NCI-H1930 (cell line): Measurements from ENCODE around the gene RRBP1.

Experiments
- DNase-seq, 2 experiments: peaks; one replicate each; lab custom pipeline; 2025; lab: John Stamatoyannopoulos, UW

RRBP1 gene

DNA sequence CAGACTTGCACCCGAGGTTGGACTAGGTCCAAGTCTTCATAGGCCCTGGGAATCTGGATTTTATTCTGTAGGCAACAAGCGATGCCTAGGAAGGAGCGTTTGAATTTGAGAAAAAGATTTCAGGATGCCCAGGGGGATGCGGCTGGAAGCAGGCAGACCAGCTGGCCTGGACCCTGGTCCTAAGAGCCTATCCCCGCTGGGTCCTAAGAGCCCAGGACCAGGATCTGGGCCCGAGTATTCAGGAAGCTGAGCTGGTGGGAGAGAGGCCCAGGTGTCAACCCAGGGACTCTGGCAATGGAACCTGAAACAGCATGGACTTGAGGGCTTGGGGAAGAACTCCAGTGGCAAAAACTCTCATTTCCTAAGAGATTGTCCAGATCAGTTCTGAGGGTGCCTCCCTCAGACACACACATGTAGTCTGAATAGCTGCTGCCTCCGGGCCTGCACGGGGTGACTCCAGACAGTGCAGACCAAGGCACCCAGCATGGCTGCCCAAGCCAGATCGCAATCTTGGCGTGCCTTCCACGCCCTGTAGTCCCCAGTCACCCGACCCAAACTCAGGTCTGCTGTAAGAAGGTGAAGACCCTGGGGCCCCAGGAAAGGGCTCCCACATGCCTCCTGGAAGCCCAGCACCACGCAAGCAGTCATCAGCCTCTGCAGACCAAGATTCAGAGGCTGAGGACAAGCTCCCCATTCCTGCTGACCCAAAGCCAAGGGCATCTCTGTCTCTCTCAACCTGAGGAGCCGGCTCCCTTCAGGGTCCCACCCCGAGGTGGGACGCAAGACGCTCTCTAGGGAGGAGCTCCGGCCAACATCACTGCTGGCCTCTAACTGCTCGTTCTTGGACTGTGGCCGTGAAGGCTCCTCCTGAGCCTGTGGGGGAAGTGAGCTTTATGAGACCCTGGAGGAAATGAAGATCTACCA, 34.4 kb downstream of the RRBP1 start:
- DNase-seq, result no peak

- DNase-seq, result no peak
Observed at GRCh38 chr20:17646961-17647301, 35.1 kb downstream of the RRBP1 start.

GRCh38 chr20:17646209-17646960, 35.7 kb downstream of the RRBP1 start:
- no peak for DNase-seq

DNA sequence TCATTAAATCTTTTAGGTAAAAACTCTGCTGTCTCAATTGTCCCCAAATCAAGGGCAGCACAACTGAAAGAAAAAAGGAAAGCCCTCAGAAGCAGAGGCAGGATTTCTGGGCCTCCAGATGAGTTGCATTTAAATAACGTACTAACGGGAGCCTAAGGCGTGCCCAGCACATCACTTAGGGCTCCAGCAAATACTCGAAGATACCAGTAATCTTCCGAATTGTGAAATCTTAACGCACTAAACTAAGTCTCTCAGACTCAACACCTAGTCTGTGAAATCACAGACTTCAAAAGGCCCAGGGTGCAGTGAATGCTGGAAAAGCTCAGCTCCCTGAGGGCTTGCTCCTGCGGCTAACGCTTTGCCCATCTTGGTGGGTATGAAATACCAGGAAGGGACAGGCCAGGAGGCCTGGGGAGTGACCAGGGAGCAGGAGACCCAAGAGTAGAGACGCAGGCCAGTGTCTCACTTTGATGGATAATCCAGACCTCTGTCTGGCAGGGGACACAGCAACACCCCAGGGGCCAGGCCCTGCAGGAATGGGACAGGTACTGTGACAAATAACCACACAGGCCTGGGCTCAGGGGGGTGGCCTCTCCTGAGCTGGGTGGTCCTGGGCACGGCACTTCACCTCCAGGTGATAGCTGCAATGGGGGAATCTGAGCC, 36.4 kb downstream of the RRBP1 start:
- no peak for DNase-seq

DNA sequence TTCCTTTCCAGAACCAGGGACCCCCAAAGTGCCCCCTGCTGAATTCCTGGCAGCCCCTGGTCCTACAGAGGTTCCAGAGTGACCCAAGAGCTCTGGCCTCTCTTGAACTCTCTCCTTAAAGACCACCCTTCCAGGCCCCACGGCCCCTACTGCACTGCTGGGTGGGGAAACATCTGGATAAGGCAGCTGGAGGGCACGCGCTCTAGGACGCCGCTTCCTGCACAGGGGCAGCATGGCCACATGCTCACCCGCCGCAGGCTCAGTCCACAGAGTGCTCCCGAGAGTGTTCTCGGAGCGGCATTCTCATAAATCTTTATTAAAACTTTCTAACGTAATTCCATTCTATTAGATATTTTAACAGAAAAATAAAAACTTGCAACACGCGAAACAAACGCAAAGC, 37.0 kb downstream of the RRBP1 start:
- DNase-seq, result no peak

DNA sequence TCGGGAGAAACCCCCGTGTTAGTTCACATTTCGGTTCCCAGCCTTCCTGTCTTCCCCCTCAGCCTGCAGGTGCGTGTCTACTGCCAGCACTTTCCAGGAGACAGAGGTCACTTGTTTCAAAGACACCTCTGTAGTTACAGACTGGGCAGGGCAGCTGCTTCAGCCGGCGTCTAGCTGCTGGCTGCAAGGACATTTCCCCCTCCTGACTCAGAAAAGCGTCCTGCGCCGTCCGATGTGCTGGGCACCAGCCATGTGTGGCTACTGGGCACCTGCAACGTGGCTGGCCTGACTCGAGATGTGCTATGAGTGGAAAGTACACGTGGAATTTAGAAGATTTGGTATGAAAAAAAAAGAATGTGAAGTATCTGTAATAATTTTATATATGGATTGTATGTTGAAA, 37.6 kb downstream of the RRBP1 start:
- DNase-seq, result no peak

- no peak for DNase-seq
Observed at GRCh38 chr20:17643531-17644188, 38.4 kb downstream of the RRBP1 start.

DNA sequence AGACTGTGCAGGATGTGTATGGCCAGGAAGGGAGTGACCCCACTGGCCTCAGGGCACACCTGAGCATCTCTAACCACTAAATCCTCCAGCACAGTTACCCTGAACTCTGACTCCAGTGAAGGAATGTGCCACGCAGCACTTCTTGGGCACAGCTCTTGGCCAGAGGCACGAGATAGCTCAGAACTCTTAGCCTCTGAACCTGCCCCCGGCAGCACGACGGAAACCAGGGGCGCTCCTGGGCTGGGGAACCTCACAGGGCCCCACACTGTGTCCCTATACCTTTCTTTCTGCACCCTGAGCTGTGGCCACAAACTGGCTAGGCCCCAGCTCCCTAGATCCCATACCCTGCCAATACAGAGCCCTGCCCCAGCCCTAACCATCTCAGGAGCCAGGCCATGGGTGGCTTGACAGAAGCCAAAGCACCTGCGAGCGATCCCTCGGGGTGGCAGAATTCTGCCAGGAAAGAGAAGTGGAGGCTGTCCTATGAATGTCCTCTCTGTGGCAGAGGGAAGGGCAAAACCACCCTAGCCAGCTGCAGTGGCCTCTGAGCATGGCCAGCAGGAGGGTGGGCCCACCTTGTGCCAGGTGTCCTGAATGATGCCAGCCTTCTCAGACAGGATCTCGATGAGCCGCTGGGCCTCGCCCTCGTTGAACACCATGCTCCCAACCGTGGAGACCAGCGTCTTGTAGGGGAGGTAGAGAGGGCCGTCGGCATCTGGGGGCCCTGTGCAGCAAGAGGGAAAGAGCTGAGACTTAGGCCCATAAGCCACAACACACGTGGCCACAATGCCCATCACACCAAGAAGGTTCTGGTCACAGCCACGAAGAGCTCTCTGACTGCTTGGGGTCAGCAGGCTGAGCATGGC, 39.4 kb downstream of the RRBP1 start:
- no peak for DNase-seq

DNA sequence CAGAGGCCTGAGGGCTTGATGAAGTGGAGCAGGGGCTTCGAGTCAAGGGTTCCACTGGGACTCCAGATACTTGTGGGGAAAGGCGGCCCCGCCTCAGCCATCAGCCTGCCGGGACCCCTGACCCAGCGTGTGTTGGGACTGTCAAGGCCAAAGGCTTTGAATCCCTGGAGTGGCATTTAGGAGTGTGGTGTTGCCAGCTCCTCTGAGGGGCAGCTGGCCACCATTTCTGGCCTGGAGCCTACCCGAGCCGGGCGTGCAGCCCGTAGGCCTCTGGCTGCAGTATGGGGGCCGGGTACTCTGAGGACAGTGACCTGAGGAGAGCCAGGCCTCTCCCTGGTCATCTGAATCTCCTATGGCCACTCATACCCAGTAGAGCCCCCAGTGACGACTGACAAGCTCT, 40.0 kb downstream of the RRBP1 start:
- no peak for DNase-seq

- DNase-seq, result no peak
Observed at GRCh38 chr20:17641520-17641964, 40.5 kb downstream of the RRBP1 start.

- DNase-seq, result no peak
Observed at GRCh38 chr20:17640875-17641378, 41.1 kb downstream of the RRBP1 start.

- DNase-seq, result no peak
Observed at GRCh38 chr20:17640146-17640874, 41.7 kb downstream of the RRBP1 start.

DNA sequence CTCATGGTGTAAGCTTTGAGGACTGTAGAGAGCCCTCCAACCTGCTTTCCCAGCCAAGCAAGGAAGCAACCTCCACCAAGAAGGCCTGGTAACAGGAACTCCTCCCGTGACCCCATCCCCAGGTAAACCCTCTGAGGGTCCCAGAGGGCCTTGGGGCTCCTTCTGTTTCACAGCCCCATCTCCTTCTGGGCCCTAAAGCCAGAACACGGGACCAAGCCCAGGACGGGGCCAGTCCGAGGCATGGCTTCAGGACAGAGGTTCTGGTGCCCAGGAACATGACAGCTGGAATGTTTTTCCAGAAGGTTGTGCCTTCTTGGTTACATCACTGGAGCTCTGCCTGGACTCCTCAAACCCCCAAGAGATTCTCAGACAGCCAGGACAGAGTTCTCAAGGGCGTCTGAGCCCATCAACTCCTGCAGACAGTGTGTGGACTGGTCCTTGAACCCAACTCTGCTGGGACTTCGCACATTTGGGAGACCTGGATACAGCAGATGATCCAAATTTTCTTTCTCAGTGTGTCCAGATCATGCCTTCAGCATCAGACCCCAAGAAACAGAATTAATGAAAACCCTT, 43.1 kb downstream of the RRBP1 start:
- DNase-seq, result no peak

DNA sequence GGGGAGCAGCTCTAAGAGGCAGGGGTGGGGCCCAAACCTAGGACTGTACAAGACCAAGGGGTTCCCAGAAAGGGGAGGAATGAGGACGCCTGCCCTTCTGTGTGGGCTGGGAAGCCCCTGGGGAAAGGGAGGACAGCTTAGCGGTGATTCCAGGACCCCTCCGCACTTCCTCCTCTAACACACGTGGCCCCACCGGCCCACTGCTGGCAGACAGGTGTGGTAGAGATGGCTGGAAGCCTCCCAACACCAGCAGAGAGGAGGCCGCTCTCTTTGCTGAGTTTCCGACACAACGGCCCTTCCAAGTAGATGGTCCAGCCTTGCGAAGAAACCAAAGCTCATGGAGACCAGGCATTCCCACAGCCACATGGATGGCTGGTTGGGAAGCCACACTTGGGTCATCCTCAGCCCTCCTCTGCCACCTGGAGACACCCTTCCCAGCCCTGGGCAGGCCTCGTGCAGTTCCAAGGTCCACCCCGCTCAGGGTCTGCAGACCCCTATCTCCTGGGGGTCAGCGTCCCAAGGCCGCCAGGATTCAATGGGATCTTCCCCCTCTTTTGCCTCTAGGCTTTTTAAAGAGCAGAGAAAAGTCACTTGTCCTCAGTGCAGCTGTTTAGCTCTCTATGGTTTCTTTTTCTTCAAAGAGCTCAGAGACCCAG, 43.9 kb downstream of the RRBP1 start:
- no peak for DNase-seq

DNA sequence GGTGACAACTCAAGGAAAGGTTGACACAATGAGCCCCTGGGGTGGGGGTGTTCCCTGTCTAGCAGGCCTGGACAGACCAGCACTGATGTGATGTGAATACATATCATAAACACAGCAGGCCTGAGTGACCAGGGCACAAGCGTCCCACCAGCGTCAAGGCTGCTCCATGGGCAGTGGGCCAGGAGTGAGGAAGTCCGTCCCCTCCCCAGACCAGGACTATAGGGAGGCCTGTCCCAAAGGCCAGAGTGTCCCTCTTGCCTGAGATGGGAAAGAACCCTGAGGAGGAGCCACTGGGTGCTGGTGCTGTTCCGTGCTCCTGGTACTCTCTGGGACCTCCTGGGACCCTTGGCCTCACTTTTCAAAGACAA, 44.6 kb downstream of the RRBP1 start:
- no peak for DNase-seq

- no peak for DNase-seq
Observed at GRCh38 chr20:17636523-17637412, 45.3 kb downstream of the RRBP1 start.

DNA sequence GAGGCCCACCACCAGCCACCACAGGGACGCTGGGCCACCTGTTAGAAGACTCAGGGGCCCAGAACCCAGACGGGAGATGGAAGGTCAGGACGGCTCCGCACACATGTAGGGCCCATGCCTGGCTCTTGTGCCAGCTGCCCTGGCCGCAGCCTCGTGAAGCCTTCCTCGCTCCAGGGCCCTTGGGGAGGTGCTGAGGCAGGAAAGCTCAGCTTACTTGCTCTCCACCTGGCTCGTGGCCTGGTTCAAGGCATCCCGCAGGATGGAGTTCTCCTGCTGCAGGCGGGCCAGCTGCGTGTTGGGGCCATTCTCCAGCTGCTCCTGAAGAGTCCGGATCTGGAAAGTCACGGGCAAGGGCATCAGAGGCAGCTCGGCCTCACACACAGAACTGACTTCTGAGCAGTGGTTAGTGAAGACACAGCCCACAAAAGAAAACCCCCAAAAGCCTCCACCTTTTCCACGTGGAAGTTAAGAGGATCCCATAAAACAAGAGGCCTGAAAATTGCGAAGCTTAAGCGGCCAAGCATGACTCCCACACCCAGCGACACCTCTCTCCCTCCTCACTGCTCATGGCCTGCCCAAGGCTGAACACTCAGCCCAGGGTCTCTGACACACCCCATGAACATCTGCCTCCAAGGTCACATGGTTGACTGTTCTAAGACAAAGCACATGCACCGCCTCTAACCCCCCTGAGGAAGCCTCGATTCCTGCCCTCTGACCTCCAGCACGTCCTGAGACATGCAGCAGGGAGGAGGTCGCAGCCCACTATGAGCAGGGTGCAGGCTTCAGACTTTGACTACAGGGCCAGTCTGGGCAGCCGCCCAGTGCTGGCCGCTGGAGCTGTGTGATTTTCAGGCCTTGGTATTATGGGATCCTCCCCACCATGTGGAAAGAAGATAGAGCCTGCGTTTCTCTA, 46.5 kb downstream of the RRBP1 start:
- no peak for DNase-seq
